Left lung (tissue), 10 donors: ENCODE data around the gene RMDN3. TPM values are rescaled to one million over a fixed set of nuclear protein-coding genes. Genes with fewer than 3 reads are reported as not detected.
A peak's percentile ranks its signal among the peaks of the same experiment; 100 is the strongest.

ENCODE experiments used
- ATAC-seq: fragments of 200-7000 bp; cut with Tn5 transposase; one replicate; pipeline ENCODE4 v1.9.1; 2020; ENCODE audit warnings: moderate library complexity
- DNase-seq, 4 donors: peaks; one replicate each; pipeline ENCODE4 v3.0.0-alpha.2; 2013 to 2020
- H3K27ac ChIP-seq, 2 donors: fragments of 200-600 bp; sonication (generic) in 1 of 2; one replicate each; pipeline versions ENCODE4 v1.5.0 to v1.8.0; 2020 to 2021
- H3K27me3 ChIP-seq, 2 donors: fragments of 200-600 bp; sonication (generic) in 1 of 2; one replicate each; pipeline versions ENCODE4 v1.5.0 to v1.8.0; 2020 to 2021
- H3K36me3 ChIP-seq, 2 donors: fragments of 200-600 bp; sonication (generic) in 1 of 2; one replicate each; pipeline versions ENCODE4 v1.5.0 to v1.8.0; 2020 to 2021
- H3K4me1 ChIP-seq, 2 donors: fragments of 200-600 bp; one replicate each; pipeline ENCODE4 v1.8.0; 2021
- H3K4me3 ChIP-seq, 2 donors: fragments of 200-600 bp; sonication (generic) in 1 of 2; one replicate each; pipeline versions ENCODE4 v1.5.0 to v1.8.0; 2020 to 2021; ENCODE audit warnings: mild to moderate bottlenecking in 1 of 2
- H3K9me3 ChIP-seq, 2 donors: fragments of 200-600 bp; sonication (generic) in 1 of 2; one replicate each; pipeline versions ENCODE4 v1.5.0 to v1.8.0; 2020 to 2021
- CTCF ChIP-seq, 2 donors: fragments of 200-600 bp; sonication (generic) in 1 of 2; IDR thresholded peaks; one replicate each; pipeline versions ENCODE4 v1.5.0 to v1.8.0; 2021; ENCODE audit warnings: antibody characterized with exemption in 2 of 2
- intact Hi-C, 2 donors: fragments of 100-400 bp; cut with DNase I; formaldehyde crosslinking; loops; one replicate each; pipeline versions ENCODE4 v1.11.2 to v1.14.2; 2022
- polyA plus RNA-seq, 6 donors: library from polyadenylated mRNA; unstranded; fragments of 120-200 nt; gene quantifications; one replicate each; pipeline ENCODE4 v1.2.1, GENCODE V29; 2013; ENCODE audit not compliant: insufficient read length in 6 of 6
- total RNA-seq, 2 donors: library from RNA; stranded (reverse); fragmentation: NEBNext Ultra II Directional; extraction: Animal tissue kit (Norgen Biotek cat#: 25700); gene quantifications; one replicate each; pipeline ENCODE4 v1.2.1, GENCODE V29; 2021
- donor health status: DM: no; HTN: yes; CAD: no.
- donor health status: DM: no; HTN: no; CAD: no.

The RMDN3 gene
- total and polyA plus RNA-seq, 8 donors = 30.8 to 83.1 (median 36.0) TPM

GRCh38 chr15:40766194-40766815 is 11.3 kb upstream of the RMDN3 start:
- TF ChIP-seq CTCF (IDR thresholded peaks at IDR 0.05) = no peak
- H3K27me3 ChIP-seq = no peaks in the 10 kb centered on the region
- peaks cover 0 to 34% of the 10 kb centered on the region in 2 donors for H3K36me3 ChIP-seq
- intact Hi-C loops = no loop called here
- DNase-seq (no peak), ATAC-seq (no peak)
- H3K9me3 ChIP-seq = no peaks in the 10 kb centered on the region
- no peak overlapping the region for H3K27ac ChIP-seq
- H3K4me1 ChIP-seq = peaks cover 18 to 70% of the 10 kb centered on the region in 2 donors
- H3K4me3 ChIP-seq = no peak overlapping the region

GRCh38 chr15:40764629-40765103 is 9.6 kb upstream of the RMDN3 start:
- peaks cover 0 to 21% of the 10 kb centered on the region in 2 donors for H3K36me3 ChIP-seq
- H3K27me3 ChIP-seq = no peaks in the 10 kb centered on the region
- H3K4me3 ChIP-seq = peak overlapping the region; percentile 44 to 61
- H3K27ac ChIP-seq = peak overlapping the region; percentile 70 to 77
- intact Hi-C loops = no loop called here
- TF ChIP-seq CTCF (IDR thresholded peaks at IDR 0.05) = no peak
- DNase-seq = no peak
- peaks cover 15 to 59% of the 10 kb centered on the region in 2 donors for H3K4me1 ChIP-seq
- H3K9me3 ChIP-seq = no peaks in the 10 kb centered on the region
- peak; percentile 15 for ATAC-seq

- peak in 1 of 2 donors; percentile 47 for TF ChIP-seq CTCF (IDR thresholded peaks at IDR 0.05)
- peak; percentile 80 to 92 (median 84) for DNase-seq
- Histone ChIP-seq H3K27me3 (no peaks in the 10 kb centered on the region), H3K9me3 (no peaks in the 10 kb centered on the region), H3K27ac (peak within 1 kb of the TSS; percentile 70 to 77), H3K4me3 (peak within 1 kb of the TSS; percentile 44 to 61), H3K36me3 (peaks cover 0 to 21% of the 10 kb centered on the region in 2 donors), H3K4me1 (peaks cover 11 to 52% of the 10 kb centered on the region in 2 donors)
- ATAC-seq = peak; percentile 84
- intact Hi-C loops = no loop called here
Measured at GRCh38 chr15:40763801-40764628, 9.0 kb upstream of the RMDN3 start, which contains the start of gene GCHFR. Gene GCHFR, plus strand, starts transcription at chr15:40764068. Its CDS starts 113 bp downstream, at chr15:40764181.

- Histone ChIP-seq H3K36me3 (peaks cover 0 to 19% of the 10 kb centered on the region in 2 donors), H3K9me3 (no peaks in the 10 kb centered on the region), H3K27me3 (no peaks in the 10 kb centered on the region), H3K4me3 (peak overlapping the region; percentile 44 to 61), H3K27ac (peak overlapping the region; percentile 70 to 77), H3K4me1 (peaks cover 10 to 44% of the 10 kb centered on the region in 2 donors)
- peak; percentile 76 to 91 (median 78) for DNase-seq
- ATAC-seq = peak; percentile 23
- no peak for TF ChIP-seq CTCF (IDR thresholded peaks at IDR 0.05)
- intact Hi-C loops = no loop called here
Measured at GRCh38 chr15:40762919-40763800, 8.1 kb upstream of the RMDN3 start.
